Ishikawa (cell line): ENCODE results near the gene MYBPHL.

Experiments
- CEBPB ChIP-seq: IDR thresholded peaks from 2 replicates; pipeline ENCODE4 v1.6.1; 2012
- CREB1 ChIP-seq: IDR thresholded peaks from 2 replicates; pipeline ENCODE4 v1.6.1; 2012; ENCODE audit warnings: low read depth
- EGR1 ChIP-seq: IDR thresholded peaks from 2 replicates; pipeline ENCODE4 v1.6.1; 2012
- EP300 ChIP-seq: IDR thresholded peaks from 2 replicates; pipeline ENCODE4 v1.6.1; 2012; ENCODE audit warnings: borderline replicate concordance
- FOXM1 ChIP-seq: IDR thresholded peaks from 2 replicates; pipeline ENCODE4 v1.6.1; 2012; ENCODE audit warnings: low read depth, borderline replicate concordance
- NFIC ChIP-seq: IDR thresholded peaks from 2 replicates; pipeline ENCODE4 v1.6.1; 2012
- RAD21 ChIP-seq: IDR thresholded peaks from 2 replicates; pipeline ENCODE4 v1.6.1; 2012; ENCODE audit warnings: low read depth
- TAF1 ChIP-seq: IDR thresholded peaks from 2 replicates; pipeline ENCODE4 v1.6.1; 2012; ENCODE audit warnings: low read depth, mild to moderate bottlenecking
- TCF12 ChIP-seq: IDR thresholded peaks from 2 replicates; pipeline ENCODE4 v1.6.1; 2012; ENCODE audit warnings: low read depth
- TEAD4 ChIP-seq: IDR thresholded peaks from 2 replicates; pipeline ENCODE4 v1.6.1; 2012
- USF1 ChIP-seq: IDR thresholded peaks from 2 replicates; pipeline ENCODE4 v1.6.1; 2012
- YY1 ChIP-seq: IDR thresholded peaks from 2 replicates; pipeline ENCODE4 v1.6.1; 2012; ENCODE audit warnings: low read depth
- ZBTB7A ChIP-seq: IDR thresholded peaks from 2 replicates; pipeline ENCODE4 v1.6.1; 2012; ENCODE audit warnings: low read depth
- TF ChIP-seq, protein P1 (sequence below): IDR thresholded peaks from 2 replicates; pipeline ENCODE4 v1.6.1; 2012
- TF ChIP-seq, protein P2 (sequence below): IDR thresholded peaks from 2 replicates; pipeline ENCODE4 v1.6.1; 2012; ENCODE audit warnings: low read depth, mild to moderate bottlenecking

Gene MYBPHL

GRCh38 chr1:109350655-109351054 lies 43.8 kb upstream of the MYBPHL start:
- TF ChIP-seq TCF12 (no peak), TAF1 (no peak), EP300 (no peak), RAD21 (no peak), NFIC (no peak)
- TF ChIP-seq, protein P1, sequence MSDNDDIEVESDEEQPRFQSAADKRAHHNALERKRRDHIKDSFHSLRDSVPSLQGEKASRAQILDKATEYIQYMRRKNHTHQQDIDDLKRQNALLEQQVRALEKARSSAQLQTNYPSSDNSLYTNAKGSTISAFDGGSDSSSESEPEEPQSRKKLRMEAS = no peak

- TF ChIP-seq RAD21 = no peak
Measured at GRCh38 chr1:109350182-109350581, 43.4 kb upstream of the MYBPHL start.

DNA sequence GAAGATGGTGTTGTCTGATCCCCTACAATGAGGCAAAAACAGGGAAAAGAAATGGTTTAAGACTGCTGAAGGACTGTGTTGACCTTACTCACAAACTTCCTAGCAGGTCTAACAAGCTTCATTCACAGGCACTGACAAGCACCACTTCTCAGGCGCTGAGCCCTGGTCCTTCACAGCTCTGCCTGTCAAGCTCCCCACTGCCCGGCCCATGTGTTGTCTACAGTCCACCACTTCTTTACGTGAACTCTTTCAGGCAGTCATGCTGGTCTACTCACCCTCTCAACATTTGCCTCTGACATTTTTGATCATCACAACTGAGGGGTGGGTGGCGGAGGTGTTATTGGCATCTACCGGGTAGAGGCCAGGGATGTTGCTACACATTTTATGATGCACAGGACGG lies 40.7 kb upstream of the MYBPHL start:
- TF ChIP-seq FOXM1 (no peak), RAD21 (no peak)
- TF ChIP-seq, protein P2, sequence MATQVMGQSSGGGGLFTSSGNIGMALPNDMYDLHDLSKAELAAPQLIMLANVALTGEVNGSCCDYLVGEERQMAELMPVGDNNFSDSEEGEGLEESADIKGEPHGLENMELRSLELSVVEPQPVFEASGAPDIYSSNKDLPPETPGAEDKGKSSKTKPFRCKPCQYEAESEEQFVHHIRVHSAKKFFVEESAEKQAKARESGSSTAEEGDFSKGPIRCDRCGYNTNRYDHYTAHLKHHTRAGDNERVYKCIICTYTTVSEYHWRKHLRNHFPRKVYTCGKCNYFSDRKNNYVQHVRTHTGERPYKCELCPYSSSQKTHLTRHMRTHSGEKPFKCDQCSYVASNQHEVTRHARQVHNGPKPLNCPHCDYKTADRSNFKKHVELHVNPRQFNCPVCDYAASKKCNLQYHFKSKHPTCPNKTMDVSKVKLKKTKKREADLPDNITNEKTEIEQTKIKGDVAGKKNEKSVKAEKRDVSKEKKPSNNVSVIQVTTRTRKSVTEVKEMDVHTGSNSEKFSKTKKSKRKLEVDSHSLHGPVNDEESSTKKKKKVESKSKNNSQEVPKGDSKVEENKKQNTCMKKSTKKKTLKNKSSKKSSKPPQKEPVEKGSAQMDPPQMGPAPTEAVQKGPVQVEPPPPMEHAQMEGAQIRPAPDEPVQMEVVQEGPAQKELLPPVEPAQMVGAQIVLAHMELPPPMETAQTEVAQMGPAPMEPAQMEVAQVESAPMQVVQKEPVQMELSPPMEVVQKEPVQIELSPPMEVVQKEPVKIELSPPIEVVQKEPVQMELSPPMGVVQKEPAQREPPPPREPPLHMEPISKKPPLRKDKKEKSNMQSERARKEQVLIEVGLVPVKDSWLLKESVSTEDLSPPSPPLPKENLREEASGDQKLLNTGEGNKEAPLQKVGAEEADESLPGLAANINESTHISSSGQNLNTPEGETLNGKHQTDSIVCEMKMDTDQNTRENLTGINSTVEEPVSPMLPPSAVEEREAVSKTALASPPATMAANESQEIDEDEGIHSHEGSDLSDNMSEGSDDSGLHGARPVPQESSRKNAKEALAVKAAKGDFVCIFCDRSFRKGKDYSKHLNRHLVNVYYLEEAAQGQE = no peak

DNA sequence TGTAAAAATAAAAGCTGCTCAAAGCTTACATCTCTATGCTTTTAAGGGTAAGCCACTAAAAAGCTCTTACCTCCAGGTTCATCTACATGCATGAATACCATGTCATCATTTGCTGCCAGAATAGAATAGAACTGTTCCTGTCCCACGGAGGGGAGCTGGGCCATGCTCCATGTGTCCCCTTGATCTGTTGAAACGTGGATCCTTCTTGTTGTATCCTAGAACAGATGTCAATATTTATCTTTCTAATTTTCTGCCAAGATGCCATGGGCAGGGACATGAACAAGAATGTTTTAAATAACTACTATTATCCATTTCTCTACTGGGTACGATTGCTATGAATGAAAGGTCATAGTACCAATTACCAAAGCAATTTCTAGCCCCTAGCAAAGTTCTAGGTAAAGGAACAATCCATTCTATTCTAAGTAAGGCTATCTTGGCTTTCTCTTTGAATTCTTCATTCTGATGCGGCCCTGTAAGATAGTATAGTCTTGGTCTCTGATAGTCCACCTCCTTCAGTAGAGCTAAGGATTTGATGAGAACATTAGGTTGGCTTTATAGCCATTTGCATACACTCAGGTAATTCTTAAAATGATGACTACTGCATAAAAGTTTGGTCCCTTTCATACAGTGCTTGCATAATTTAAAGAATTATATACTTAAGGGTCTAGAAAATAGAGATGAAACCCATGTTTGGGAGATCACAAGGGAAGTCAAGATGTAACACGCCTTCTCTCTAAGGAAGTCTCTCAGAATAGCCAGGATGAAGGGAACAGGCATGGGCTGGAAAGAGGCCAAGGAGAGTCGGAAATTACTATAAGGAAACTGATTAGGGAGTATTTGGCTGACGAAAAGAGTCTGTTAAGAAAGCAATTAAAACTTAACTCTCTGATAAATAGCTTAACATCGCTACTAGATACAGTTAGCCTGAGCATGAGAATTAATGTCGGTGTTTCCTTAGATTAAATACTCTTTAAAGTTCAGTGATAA lies 35.4 kb upstream of the MYBPHL start:
- TF ChIP-seq RAD21 (no peak), TEAD4 (no peak), YY1 (no peak), CEBPB (no peak)

DNA sequence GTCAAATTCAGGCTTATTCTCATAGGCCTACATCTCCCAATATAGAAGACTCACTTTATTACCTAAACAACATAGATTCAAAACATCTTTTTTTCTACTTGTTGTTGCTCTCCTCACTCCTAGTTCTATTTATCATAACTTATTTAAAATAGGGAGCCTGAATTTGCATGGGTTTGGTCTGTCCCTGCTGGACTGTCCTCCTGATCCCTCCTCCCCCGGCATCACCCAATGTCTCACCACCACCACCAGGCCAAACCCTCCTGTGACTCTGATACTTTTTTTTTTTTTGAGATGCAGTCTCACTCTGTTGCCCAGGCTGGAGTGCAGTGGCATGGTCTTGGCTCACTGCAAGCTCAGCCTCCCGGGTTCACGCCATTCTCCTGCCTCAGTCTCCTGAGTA lies 31.8 kb upstream of the MYBPHL start:
- TF ChIP-seq ZBTB7A (no peak), CREB1 (no peak), EP300 (no peak), YY1 (no peak), TAF1 (no peak)
- TF ChIP-seq, protein P2 = no peak

DNA sequence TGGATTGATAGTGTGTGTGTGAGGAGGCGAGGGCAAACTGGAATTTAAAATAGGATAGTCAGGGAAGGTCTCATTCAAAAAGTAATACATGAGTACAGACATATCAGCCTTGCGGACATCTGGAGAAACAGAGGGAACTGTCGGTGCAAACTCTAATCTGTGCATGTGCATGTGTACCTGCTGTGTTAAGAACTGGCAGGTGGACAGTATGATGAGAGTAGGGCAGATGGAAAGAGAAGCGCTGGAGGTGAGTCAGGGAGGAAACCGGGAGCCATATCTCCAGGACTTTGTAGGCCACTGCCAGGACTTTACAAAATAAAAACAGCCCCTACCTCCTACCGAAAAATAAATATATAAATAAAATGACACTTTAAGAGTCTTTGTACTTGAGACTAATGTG lies 31.3 kb upstream of the MYBPHL start:
- TF ChIP-seq NFIC (no peak), FOXM1 (no peak), TEAD4 (no peak)
- TF ChIP-seq, protein P1 = no peak

DNA sequence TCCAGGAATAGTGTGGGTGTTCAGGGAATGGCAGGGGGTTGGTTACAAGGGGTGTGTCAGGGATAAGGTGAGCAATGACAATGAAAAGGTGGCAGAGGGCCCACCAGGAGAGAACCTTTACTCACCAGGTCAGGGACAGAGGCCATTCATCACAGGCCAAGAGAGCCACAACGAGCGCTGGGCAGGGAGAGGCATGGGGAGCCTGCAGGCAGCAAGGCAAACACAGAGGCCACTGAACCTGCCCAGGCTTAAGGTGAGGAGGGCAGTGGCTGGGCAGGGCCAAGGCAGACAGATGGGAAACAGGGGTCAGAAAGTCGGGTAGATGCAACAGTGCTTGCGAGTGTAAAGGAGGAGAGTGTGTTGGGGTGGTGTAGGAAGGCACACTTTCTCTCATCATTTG lies 28.3 kb upstream of the MYBPHL start:
- no peak for TF ChIP-seq CREB1
- no peak for TF ChIP-seq FOXM1
- no peak for TF ChIP-seq RAD21
- no peak for TF ChIP-seq TAF1
- TF ChIP-seq YY1 = no peak
- TF ChIP-seq USF1 = no peak
- TF ChIP-seq CEBPB = no peak
- TF ChIP-seq EP300 = no peak
- TF ChIP-seq TCF12 = no peak
- TF ChIP-seq NFIC = no peak
- TF ChIP-seq, protein P1 = no peak
- TF ChIP-seq EGR1 = no peak
- no peak for TF ChIP-seq ZBTB7A
- TF ChIP-seq, protein P2 = no peak
- no peak for TF ChIP-seq TEAD4
